Stimulated activated CD8-positive, alpha-beta memory T cell treated with anti-CD3 and anti-CD28 coated beads, Interleukin-2, amount 100 ng/mL, for 48 hours (primary cell): ENCODE measurements around the gene STK4.
"Not testable (repeated sequence)": the region's sequence is repeated elsewhere in the genome, so short reads cannot be mapped to it uniquely, and the experiment has no call there.

Experiments
- DNase-seq, 2 donors: peaks; one replicate each; pipeline ENCODE4 v3.0.0-alpha.2; 2020; ENCODE audit warnings: low read depth in 2 of 2

STK4 gene

GRCh38 chr20:45053430-45054351 lies 87.4 kb downstream of the STK4 start:
- DNase-seq, result no peak

DNA sequence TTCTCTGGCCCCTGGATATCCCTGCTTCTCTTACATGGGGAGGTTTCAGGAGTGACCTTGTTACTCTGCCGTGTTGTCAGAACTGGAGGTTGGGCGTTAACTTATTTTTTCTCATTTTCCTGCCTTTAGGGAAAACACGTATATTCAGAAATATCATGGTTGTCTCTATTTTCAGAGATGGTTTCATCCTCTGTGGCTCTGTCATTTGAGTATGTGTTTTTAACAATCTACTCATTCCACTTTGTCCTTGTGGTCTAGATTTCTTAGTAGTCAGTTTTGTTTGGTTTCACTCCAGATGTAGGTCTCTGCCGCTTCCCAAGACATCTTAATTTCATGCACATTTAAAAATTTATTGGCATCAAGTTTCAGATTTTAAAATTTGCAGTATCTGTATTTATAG lies 88.7 kb downstream of the STK4 start:
- DNase-seq, result no peak

DNA sequence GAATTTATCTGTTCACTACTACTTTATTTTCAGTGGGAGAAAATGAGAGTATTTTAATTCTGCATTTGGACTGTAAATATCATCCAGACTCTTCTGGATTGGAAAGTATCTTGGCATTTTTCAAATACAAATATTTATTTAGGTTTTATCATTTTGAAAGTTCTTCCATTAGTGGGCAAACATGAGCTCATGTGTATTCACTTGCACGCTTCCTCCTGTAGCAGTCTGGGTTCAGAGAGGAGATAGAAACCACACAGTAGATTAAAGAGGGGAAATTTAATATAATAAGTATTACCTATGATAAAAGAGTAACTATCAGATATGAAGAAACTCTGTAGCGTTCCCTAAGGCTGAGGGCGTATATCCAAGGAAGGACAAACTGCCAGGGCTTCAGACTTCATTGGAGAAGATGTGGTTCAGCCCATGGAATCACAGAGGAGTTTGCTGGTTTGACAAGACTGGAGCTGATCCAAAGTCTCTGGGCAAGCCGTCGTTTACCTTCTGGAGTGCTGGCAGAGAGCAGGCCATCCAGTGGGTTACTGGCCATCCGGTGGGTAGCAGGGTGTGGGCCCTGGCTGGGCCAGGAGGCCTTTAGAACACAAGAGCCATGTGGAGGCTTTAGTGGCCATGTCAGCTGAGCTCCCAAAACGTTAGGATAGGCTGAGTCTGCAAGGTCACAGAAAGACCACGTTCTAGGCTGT lies 90.3 kb downstream of the STK4 start:
- DNase-seq, result no peak

DNA sequence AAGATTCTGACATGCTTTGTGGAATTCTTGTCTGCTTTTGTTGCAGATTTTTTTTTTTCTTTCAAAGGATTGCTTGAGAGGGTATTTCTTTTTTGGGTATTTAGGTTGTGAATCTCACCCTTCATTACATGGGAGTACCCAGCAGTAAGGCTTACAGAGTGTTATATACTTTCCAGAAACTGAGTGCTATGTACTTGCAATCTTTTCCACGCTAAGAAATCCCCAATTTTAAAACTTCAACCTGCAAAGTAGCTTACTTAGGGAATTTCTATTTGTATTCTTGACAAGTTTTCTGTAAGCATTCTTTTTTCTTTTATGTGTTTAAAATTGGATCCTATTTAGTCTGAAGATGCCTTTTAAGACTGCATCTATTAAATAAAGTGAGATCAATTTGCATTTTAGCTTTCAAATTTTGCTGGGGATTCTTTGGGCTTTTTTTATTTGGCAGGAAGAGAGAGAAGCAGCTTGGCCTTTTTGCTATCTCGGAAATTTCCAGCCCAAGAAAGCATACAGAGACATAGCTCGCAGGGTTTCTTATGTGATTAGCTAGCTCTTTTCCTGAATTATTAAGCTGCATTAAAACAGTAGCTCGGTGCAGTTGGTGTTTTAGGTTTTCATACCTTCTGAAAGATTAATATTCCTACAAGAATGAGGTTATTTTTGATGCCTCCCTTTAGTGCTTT lies 92.0 kb downstream of the STK4 start:
- no peak for DNase-seq

- no peak for DNase-seq
Observed at GRCh38 chr20:45059022-45059728, 92.9 kb downstream of the STK4 start.

- DNase-seq, result no peak
Observed at GRCh38 chr20:45060294-45060693, 94.0 kb downstream of the STK4 start.

DNA sequence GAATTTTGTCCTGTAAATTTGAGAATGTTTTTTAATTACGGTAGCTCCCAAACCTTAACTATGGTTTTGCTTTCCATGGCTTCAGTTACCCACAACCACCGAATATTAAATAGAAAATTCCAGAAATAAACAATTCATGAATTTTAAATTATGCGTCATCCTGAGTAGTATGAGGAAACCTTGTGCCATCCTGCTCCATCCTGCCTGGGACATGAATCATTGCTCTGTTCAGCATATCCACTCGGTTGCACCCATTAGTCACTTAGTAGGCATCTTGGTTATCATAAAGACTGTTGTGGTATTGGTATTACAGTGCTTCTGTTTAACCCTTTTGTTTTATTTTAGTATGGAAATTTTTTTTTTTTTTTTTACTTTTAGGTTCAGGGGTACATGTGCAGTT lies 94.9 kb downstream of the STK4 start:
- no peak for DNase-seq

DNA sequence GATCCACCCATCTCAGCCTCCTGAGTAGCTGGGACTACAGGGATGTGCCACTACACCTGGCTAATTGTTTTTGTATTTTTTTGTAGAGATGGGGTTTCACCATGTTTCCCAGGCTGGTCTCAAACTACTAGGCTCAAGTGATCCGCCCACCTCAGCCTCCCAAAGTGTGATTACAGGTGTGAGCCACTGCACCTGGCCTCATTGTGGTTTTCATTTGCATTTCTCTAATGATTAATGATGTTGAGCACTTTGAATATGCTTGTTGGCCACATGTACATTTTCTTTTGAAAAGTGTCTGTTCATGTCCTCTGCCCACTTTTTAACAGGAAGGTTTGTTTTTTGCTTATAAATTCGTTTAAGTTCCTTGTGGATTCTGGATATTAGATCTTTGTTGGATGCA lies 96.8 kb downstream of the STK4 start:
- not testable (repeated sequence) for DNase-seq

DNA sequence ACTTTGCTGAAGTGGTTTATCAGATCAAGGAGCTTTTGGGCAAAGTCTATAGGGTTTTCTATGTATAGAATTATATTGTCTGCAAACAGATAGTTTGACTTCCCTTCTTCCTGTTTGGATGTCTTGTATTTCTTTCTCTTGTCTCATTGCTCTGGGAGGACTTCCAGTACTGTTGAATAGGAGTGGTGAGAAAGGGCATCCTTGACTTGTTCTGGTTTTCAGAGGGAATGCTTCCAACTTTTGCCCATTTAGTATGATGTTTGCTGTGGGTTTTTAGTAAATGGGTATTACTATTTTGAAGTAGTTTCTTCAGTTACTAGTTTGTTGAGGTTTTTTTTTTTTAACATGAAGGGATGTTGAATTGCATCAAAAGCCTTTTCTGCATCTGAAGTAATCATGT lies 98.5 kb downstream of the STK4 start:
- DNase-seq, result no peak

- no peak for DNase-seq
Observed at GRCh38 chr20:45066372-45066771, 100.1 kb downstream of the STK4 start.

DNA sequence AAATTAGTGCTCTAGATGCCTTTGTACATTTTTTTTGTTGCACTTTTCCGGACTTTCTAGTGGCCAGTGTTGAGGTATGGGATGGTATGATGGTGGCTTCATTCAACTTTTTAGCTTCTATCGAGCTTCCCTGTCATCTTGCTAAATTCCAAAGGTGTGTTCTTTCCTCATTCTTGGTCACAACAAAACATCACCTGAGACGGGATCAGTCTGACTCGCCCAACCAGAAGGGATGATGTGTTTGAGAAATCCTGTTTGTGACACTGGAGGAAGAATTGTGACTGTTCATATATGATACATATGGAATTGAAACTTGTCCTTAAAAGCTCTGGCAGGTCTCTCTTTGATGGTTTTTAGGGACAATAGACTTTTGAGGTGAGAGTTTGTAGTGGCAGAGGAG lies 100.8 kb downstream of the STK4 start:
- no peak for DNase-seq

DNA sequence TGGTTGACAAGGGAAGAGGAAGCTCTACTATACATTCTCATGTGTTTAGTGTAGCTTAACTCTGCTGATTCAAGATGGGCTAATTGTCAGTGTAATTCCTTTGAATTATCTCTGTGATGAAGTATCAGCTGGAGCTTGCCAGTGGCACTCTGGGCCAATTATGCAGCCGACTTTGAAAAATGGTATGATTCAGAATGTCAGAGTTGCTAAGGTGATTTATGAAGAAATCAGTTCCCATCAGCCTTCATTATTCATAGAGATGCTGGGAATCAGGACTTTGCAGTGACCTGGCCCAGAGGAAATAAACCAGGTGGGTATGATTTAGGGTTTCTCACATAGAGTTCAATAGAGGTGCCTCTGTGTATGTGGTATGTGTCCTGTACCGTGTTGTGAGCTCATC lies 101.2 kb downstream of the STK4 start:
- no peak for DNase-seq

DNA sequence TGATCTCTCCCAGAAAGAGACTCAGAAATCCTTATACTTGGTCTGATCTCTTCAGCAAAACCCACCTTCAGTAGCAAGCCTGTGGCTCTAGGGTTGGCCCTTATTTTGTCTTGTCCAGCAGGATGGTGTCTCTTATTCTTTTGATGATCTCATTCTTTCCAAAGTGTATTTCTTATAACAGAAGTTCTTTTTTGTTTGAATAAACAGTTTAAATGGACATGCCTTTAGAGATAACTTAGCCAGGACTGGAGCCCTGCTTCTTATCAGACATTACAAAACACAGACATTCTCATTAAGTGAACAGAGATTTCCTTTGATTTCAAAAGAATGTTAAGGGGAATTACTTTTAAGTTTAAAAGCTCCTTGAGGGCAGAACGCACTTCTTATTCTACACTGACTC lies 102.9 kb downstream of the STK4 start:
- no peak for DNase-seq

DNA sequence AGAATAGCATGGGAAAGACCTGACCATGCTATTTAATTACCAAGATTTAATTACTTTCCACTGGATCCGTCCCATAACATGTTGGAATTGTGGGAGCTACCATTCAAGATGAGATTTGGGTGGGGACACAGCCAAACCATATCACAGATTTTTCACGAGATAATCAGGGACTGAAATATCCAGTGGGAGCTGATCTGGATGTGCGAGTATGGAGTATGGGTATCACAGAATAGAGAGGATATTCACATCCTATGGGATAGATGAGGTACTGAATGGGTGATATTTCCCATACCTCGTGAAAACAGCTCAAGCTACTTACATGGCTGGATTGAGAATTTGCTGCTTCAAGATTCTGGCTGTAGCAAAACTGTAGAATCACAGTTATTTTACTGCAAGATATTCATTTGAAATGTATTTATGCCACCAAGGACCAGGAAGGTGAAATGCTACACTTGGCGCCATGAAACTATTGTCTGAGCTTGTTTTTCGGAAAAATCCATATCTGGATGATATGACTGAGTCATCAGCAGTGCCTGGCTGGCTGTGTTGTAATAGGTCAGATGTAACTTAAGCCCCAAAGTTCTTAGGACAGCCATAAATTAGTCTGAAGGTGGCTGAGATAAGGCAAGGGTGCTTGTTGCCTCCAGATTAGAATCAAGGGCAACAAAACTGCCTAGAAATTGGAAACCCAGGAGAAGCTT lies 104.8 kb downstream of the STK4 start:
- DNase-seq, result no peak

DNA sequence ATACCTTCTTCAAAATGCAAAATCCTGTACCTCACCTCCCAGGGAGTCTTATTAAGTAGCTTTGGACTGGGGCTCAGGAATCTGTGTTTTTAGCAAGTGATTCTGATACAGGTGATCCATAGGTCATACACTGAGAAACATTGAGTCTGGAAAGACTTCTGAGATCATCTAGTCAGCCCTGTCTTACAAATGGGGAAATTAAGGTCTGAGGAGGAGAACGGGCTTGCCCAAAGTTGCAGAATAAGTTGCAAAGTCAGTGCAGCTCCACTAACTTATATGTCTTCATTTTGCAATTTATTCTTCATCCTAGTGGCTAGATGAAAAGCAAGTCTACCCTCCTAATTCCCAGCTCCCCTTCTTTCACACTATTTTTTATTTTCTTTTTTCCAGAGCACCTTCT lies 105.8 kb downstream of the STK4 start:
- DNase-seq, result no peak

DNA sequence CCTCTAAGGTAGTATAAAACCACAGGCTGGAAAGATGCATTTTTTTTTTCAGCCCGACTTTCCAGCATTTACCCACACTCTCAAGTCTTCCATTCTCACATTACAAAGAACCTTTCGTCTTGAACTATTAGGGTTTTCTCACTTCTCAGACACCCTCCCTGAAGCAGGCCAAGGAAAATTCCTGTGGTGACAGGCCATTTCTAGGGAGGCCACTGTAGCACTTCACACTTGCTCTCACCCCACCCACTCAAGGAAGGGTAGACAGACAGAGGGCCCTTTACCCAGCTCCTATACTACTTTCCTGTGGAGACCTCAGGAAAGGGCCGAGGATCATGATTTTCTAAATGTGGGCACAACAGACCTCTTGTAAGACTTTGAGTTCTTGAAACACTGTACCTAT lies 106.9 kb downstream of the STK4 start:
- no peak for DNase-seq

DNA sequence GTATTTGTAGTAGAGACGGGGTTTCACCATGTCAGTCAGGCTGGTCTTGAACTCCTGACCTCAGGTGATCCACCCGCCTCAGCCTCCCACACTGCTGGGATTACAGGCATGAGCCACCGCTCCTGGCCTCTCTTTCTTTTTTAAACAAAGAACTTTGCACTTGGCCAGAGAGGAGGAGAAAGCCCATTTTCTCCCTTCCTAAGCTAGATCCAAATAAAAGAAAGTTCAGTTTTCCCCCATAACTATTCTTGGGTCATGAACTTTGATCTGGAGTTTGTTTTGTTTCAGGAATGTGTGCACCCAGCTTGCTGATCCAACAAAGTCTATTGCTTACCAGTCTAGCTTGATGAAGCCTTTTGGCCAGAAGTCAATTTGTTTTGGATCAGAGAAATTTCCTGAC lies 111.2 kb downstream of the STK4 start:
- no peak for DNase-seq

DNA sequence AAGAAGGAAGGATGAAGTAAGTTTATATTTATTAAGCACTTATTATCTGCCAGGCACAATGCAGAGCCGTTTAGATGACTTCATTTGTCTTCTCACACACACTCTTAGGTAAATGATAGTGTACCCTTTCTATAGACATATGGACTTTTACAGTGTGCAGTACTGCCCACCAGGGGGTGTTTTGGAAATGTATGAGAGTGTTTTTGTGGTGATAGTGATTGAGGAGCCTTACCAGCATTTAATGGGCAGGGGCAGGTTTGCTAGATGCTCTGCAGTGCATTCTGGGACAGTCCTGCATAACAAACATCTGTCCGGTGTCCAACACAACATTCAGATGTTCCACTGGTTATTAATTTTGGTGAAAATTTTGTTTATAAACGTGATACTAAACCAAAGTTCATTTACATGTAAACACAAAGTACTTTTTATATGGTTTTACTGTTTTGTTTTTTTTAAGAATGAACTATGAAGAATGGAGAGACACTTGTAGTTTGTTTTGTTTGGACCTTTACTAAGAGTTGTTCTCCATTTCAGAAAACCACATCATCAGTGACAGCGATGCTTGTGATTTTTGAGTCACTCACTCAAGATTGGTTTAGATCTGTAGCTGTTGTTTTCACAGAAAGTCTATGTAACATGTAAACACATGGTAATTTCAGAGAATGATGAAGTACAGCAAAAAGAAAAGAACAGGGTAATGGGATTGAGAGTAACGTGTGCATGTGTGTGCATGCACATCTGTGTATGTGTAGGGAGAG lies 114.7 kb downstream of the STK4 start:
- DNase-seq, result no peak

DNA sequence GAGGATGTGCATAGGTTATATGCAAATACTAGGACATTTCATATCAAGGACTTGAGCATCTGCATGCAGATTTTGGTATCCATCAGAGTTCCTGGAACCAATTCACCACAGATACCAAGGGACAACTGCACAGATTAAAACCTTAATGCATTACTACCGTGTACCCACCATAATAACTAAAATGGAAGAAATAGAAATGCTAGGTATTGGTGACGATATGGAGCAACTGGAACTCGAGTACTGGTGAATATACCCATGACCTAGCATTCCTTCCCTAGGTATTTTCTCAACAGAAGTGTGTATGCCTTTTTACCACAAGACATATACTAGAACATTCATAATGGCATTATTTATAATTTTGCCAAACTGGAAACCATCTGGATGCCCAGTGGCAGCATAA lies 116.2 kb downstream of the STK4 start:
- no peak for DNase-seq

- DNase-seq, result no peak
Observed at GRCh38 chr20:45083127-45083526, 116.8 kb downstream of the STK4 start.

DNA sequence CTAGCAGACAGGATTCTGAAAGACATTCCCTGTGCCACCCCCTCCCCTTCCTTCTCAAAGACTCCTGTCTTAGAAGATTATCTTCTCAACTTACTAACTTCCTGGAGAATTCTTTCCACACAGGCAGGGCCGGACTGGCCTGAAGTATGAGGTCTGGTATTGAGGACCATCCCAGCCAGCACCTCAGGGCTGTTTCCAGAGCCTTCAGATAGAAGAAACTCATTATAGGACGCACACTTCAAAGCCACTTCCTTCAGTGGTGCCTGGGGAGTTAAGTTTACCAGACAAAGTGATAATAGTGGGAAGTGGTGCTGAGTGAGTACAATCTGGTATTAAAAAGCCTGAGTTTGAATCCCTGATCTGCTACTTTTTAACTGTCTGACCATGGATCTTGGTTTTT lies 119.0 kb downstream of the STK4 start:
- no peak for DNase-seq
